ENCODE data around the gene EPS8L3. TPM values are rescaled to one million over a fixed set of nuclear protein-coding genes. Genes with fewer than 3 reads are reported as not detected.

Gene EPS8L3
- total RNA-seq, 1 donor = not detected

- no peak overlapping the region for H3K4me3 ChIP-seq (ENCODE audit: low read depth, low read length)
- no peak for DNase-seq (ENCODE audit: low read depth)
- no peak for TF ChIP-seq CTCF (IDR thresholded peaks at IDR 0.05; ENCODE audit: insufficient read depth, low read depth, low read length)
These were observed 2.3 kb upstream of the EPS8L3 start for GRCh38 chr1:109765896-109766615.

- TF ChIP-seq CTCF (IDR thresholded peaks at IDR 0.05; ENCODE audit: insufficient read depth, low read depth, low read length) = no peak
- no peak for DNase-seq (ENCODE audit: low read depth)
- H3K4me3 ChIP-seq (ENCODE audit: low read depth, low read length) = no peak overlapping the region
These were observed 1.7 kb upstream of the EPS8L3 start for GRCh38 chr1:109765483-109765815.

- DNase-seq (ENCODE audit: low read depth) = no peak
- H3K4me3 ChIP-seq (ENCODE audit: low read depth, low read length) = no peak overlapping the region
- TF ChIP-seq CTCF (IDR thresholded peaks at IDR 0.05; ENCODE audit: insufficient read depth, low read depth, low read length) = no peak
These were observed 1.1 kb upstream of the EPS8L3 start for GRCh38 chr1:109764561-109765482.

GRCh38 chr1:109762821-109763645, 690 bp downstream of the EPS8L3 start:
- no peak for TF ChIP-seq CTCF (IDR thresholded peaks at IDR 0.05; ENCODE audit: insufficient read depth, low read depth, low read length)
- no peak overlapping the region for H3K4me3 ChIP-seq (ENCODE audit: low read depth, low read length)
- DNase-seq (ENCODE audit: low read depth) = peak; percentile 91

GRCh38 chr1:109762039-109762585, 1.6 kb downstream of the EPS8L3 start:
- DNase-seq (ENCODE audit: low read depth) = no peak
- TF ChIP-seq CTCF (IDR thresholded peaks at IDR 0.05; ENCODE audit: insufficient read depth, low read depth, low read length) = no peak
- H3K4me3 ChIP-seq (ENCODE audit: low read depth, low read length) = no peak overlapping the region

Measured in fibroblast of villous mesenchyme (primary cell).